NCI-H510A treated with DMSO at 0.1 percent for 48 hours (cell line): ENCODE measurements around the gene ENPP7.

Source experiments
- DNase-seq: peaks from one replicate; lab custom pipeline; 2025; lab: John Stamatoyannopoulos, UW

Gene ENPP7

DNA sequence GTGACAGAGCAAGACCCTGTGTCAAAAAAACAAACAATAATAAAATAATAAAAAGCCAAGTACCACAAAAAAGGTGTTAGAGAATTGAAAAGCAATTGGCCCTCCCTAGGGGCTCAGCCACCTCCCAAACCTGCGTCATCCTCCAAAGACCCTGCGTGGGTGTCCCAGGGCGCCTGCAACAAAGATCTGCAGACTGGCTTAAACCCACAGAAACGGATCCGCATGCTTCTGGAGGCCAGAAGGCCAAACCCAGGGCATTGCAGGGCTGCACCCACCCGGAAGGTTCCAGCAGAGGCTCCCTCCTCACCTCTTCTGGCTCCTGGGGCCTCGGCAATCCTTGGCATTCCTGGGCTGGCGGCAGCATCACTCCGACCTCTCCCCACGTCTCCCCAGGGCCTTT is 1.5 kb downstream of the ENPP7 start:
- DNase-seq: no peak

DNA sequence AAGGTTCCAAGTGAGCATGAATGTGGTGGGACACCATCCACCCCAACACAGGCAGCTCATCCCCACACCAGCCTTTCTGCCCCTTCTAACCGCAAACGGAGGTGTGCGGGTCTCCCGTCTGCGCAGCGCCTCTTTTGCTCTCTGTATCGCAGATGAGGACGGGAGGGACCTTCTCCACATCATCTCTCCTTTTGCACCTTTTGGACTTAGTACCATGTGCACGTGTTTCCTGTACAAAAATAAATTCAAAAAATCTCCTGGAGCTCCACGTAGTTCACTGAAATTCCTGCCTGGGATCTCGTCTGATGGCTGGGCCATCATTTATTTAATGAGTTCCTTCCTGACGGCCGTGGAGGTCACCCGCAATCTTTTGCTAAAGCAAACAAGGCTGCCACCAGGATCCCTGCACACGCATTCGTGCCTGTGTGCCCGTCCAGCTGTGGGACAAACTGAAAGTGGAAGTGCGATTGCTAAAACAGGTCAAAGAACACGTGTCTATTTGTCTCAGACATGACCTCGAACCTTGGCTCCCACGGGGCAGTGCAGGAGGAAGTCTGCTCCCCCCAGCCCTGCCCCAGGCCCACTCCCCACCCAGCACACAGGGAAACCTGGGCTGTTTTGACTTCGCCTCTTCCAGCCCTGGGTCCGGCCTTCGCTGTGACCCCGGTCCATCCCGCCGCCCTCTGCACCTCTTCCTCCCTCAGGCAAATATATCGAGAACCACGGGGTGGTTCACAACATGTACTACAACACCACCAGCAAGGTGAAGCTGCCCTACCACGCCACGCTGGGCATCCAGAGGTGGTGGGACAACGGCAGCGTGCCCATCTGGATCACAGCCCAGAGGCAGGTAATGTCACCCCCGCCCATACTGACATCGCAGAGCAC is 2.3 kb downstream of the ENPP7 start:
- DNase-seq: no peak

DNA sequence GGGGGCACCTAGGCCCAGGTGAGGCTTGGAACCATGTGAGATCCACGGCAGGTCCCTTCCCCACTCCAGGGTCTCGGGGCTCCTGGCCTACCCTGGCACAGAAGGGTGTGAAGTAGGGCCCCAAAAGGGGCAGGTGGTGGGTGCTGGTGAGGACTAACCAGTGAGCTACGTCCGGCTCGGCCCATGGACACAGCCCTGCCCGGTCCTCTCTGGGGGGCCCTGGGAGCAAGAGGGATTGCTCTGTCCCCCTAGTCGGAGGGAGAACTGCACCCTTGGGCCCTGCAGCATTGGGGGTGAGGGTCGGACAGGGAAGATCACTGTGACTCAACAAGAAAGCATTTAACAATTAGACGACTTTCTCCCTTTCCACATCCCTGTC is 2.9 kb downstream of the ENPP7 start:
- no peak for DNase-seq

DNA sequence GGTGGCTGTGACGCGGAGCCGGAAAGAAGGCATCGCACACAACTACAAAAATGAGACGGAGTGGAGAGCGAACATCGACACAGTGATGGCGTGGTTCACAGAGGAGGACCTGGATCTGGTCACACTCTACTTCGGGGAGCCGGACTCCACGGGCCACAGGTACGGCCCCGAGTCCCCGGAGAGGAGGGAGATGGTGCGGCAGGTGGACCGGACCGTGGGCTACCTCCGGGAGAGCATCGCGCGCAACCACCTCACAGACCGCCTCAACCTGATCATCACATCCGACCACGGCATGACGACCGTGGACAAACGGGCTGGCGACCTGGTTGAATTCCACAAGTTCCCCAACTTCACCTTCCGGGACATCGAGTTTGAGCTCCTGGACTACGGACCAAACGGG is 4.4 kb downstream of the ENPP7 start:
- no peak for DNase-seq

DNA sequence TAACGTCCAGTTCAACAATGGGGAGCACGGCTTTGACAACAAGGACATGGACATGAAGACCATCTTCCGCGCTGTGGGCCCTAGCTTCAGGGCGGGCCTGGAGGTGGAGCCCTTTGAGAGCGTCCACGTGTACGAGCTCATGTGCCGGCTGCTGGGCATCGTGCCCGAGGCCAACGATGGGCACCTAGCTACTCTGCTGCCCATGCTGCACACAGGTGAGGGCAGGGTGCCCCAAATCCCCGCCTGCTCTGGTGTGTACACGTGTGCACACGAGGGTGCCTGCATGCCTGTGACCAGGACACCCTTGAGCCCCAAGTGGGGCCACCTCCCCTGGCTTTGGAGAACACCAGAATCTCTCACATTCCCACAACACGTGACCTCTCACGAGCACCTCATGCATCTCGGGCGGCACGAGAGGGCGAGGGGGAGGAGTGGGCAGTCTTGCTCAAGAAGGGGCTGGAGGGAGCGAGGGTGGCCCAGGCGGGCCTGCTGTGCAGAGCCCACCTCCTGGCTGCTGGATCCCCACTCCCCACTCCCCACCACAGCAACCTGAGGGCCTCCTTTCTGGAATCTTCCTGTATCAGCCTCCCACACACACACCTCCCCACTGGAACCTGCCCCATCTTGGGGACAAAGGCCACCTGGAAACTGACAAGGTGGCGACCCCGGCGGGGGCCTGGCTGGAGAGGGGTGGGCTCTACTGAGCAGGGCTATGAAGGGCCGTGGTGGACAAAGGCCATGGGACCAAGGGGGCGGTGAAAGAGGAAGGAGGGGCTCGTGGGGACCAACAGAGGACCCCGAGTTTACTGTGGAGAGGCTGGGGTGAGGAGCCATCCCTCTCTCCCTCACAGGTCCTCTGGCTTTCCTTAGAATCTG is 6.5 kb downstream of the ENPP7 start:
- no peak for DNase-seq

DNA sequence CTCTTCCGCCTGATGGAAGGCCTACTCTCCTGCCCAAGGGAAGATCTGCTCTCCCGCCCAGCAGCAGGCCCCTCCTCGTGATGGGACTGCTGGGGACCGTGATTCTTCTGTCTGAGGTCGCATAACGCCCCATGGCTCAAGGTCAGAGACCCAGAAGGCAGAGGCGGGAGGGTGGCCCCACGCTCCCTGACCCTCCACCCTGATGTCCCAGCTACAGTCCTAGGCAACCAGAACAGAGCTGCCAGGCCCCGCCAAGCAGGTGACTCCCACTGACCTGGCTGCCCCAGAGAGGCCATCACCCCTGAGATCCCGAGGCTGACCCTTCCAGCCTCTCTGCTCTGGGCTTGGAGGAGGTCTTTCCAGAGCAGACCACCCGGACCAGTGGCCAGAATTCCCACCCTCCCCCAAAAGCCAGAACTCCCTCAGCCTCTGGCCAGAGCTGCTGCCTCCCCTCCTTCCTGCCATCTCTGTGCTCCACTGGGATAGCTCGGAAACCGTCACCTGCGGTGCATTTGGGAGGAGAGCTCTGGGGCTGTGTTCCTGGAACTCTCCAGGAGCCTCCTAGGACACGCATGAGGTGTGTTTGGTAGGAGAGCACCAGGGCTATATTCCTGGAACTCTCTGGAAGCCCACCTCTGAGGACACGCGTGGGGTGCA is 7.3 kb downstream of the ENPP7 start:
- no peak for DNase-seq

DNA sequence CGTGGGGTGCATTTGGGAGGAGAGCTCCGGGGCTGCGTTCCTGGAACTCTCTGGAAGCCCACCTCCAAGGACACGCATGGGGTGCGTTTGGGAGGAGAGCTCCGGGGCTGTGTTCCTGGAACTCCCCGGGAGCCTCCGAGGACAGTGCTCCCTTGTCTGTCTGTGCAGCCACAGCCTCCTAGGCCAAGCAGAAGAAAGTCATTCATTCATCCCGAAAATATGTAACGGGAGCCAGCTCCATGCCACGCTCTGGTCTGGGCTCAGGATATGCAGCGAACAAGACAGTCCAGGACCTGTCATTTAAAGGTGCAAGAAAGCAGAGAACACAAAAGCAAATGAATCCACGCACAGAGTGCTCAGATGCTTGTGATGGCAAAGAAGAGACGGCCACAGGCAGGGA is 7.9 kb downstream of the ENPP7 start:
- no peak for DNase-seq

DNA sequence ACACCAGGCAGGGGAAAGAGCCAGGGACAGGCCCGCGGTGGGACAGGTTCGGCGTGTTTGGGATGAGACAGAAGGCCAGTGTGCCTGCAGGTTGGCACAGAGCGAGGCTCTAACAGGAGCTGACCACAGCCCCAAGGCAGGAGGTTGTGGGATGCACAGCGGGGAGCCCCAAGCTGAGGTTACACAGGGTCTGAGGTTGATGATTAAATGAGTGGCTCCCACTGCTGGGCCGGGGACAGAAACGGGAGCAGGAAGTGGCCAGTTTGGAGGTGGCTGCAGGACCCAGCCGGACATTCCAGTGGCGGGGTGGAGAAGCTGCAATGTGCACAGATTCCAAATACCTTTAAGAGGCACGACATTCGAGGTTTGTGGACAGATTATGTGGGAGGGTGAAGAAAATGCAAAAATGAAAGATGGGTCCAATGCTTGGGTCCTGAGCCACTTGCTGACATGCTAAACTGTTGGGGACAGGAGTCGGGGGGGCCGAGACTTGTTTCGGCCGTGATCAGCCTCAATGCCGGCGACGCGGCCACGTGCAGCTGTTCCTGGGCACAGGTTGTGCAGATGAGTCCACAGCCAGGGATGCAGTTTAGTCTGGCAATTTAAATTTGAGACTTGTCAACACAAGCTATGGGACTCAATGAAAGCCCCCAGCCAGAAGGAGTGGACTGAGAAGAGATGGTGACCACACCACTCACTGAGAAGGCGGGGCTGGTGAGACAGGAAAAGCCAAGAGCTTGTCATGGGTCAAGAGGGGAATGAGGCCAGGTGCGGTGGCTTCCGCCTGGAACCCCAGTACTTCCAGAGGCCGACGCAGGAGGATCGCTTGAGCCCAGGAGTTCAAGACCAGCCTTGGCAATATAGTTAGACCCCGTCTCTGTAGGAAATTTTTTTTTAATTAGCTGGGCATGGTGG is 8.7 kb downstream of the ENPP7 start:
- no peak for DNase-seq

DNA sequence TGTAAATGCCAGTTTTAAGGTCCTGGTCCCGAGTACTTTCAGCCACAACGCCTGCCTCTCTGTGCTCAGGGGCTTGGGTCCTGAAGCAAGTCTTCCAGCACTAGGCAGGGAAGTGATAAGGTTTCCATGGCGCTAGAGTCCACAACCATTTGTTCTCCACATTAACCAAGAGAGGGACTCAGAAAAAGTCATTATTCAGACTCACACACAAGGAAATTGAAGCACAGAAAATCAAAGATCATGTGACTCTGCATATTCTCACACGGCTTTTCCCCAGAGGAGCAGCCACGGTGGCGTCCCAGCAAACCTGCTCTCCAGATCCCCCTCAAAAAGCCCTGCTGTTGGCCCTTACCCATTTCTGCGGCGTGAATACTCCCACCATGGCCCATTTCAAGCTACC is 9.7 kb downstream of the ENPP7 start:
- no peak for DNase-seq

DNA sequence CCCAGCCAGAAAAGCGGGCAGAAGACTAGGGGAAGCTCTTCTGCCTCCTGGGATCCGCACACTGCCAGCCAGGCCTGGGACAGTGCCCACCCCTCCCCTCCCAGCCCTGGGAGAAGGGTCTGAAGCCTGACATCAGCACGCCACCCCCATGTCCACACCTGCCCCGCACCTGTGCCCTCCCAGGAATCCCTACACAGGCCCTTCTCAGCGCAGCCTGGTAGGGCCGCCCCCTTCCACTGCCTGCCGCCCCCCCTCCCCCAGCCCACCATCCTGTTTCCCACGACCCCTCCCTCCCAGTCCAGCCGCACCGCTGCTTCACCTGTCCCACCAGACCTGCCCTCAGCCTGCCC is 10.6 kb downstream of the ENPP7 start:
- DNase-seq: no peak

DNA sequence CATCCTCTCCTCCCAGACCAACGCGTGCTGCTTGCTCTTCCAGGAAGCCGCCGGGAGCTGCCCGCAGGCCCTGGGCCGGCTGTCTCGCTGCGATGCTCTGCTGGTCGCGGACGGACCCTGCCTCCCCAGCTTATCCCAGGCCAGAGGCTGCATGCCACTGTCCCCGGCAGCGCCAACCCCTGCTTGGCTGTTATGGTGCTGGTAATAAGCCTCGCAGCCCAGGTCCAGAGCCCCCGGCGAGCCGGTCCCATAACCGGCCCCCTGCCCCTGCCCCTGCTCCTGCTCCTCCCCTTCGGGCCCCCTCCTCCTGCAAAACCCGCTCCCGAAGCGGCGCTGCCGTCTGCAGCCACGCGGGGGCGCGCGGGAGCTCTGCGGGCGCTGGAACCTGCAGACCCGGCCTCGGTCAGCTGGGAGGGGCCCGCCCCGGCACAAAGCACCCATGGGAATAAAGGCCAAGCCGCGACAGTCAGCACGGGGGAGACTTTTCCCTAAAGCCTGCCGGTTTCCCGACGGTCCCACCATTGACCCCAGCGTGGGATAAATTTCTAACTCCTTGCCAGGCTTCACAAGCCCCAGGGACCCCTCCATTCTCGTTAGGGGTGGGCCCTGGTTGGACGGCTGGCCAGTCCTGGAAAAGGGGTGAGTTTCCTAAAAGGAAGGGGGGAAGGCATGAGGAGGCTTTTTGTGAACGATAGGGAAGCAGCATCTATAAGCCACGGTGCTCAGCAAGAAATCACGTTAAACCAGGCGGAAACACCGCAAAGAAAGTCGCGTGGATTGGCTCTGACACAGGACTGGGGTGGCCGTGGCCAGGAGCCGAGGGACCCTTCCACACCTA is 11.2 kb downstream of the ENPP7 start:
- DNase-seq: peak; percentile 76

DNA sequence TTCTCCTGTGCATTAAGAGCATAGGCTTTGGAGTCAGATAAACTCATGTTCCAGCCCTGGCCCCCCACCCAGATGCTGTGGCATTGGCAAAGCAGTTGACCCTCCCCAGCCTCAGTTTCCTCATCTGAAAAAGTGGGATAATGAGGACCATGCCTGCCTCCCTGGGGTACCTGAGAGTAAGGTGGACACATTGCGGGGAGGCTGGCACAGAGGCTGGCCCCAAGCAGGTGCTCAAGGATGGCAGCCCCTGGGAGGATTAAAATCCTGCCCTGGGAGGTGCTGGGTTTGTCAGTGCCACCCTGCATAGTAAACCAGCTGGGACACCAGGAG is 11.8 kb downstream of the ENPP7 start:
- DNase-seq: no peak

DNA sequence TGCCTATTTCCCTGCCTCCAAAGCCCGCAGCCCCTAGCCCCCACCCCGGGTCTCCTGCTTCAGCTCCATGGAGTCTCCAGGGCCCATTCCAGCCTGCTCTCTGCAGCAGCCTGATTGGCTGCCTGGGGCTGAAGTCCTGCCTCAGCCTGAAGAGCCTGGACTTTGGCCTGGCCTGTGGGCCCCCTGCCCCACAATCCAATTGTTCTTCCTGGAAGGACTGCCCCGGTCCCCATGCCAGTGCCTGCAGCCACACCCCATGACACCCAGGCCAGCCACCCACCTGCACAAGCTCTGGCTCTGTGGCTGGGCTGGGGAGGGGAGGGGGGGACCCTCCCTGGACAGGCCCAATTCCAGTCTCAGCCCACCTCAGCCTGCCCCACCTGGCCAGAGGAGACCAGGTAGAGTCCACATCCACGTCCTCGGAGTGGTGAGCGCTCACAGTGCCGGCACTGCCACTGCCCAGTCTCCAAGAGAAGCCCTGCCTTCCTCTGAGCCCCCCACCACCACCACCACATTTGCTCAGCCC is 12.3 kb downstream of the ENPP7 start:
- DNase-seq: no peak

DNA sequence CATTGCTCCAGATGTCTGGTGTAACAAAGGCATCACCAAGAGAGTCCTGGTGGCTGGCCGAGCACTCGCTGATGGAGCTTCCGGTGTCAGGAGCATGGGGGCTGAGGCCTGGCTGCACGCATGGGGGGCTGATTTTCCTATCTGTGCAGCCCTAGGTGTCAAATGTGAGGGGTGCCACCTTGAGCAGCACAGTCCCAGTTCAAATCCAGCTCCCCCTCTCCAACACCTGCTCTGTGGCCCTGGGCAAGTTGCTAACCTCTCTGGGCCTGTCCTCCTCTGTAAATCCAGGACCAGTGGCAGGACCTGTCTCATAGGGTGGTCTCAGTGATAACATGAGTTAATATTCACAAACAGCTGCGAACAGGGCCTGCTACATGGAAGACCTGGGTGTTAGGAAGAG is 12.9 kb downstream of the ENPP7 start:
- no peak for DNase-seq

DNA sequence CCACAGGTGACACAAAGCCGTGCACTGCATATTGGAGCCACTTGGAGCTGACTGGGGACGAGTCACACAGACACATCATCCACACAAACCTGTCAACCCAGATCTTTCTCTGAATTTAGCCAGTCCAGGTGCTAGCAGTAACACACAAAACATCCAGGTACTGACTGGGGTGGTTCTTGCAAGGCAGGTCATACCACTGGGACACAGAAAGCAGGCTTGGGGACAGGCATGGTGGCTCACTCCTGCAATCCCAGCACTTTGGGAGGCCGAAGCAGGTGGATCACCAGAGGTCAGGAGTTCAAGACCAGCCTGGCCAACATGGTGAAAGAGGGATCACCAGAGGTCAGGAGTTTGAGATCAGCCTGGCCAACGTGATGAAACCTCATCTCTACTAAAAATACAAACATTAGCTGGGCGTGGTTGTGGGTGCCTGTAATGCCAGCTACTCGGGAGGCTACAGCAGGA is 14.9 kb downstream of the ENPP7 start:
- no peak for DNase-seq

DNA sequence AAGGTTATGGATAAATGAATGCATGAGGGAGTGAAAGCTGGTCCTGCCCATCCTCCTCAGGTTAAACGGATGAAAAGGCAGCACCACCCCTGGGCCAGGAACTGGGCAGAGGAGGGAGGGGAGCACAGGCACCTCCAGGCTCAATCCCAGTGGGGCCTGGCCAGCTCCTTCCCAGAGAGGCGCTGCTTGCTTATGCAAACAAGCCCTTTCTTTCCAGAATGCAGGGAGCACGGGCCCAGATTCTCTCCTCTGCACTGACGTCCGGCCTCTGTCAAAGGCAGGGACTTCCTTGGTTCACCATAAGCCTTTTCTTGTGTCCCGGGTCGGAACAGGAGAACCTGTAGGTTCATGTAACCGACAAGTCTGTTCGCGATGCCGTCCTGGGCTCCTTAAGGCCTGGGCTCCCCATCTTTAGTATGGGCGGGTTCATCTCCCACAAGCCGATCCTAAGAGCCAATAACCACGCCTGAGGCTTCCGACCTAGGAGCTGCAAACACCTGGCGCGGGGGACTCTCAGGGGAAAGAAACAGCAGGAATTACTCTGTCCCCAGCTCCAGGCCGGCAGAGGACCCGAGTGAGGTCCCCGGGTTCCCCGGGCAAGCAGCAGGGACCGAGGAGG is 16.3 kb downstream of the ENPP7 start:
- DNase-seq: no peak

DNA sequence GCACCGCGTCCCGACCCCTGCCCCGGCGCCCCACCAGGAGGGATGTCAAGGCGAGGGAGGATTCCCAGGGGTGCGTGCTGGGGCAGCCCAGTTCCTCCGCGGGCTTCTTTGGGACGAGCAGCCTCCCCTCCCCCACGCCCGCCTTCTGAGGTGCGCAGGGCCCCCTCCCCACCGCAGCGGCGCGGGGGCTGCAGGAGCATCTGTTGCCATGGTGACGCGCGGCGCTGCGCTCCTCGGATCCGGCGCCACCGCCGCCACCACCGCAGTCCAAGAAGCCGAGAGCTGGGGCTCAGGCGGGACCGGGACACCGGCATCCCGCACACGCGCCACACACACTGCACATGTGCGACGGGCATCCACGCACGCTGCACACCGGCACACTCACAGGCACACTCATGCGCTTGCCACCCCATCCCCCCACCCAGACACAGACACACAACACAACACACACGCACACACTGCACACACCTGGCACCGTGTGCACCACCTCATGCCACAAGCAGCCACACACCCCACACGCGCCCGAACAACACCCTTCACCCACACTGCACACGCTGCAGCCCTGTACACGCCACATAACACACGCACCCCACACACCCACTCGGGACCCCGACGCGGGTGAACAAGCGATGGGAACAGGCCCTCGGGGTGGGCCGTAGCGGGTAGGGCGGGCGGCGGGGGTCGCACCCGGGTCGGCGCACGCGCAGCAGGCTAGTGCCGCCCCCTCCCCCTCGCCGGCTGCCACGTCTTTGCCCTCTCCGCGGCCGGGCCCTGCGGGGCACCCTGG is 17.0 kb downstream of the ENPP7 start:
- no peak for DNase-seq

DNA sequence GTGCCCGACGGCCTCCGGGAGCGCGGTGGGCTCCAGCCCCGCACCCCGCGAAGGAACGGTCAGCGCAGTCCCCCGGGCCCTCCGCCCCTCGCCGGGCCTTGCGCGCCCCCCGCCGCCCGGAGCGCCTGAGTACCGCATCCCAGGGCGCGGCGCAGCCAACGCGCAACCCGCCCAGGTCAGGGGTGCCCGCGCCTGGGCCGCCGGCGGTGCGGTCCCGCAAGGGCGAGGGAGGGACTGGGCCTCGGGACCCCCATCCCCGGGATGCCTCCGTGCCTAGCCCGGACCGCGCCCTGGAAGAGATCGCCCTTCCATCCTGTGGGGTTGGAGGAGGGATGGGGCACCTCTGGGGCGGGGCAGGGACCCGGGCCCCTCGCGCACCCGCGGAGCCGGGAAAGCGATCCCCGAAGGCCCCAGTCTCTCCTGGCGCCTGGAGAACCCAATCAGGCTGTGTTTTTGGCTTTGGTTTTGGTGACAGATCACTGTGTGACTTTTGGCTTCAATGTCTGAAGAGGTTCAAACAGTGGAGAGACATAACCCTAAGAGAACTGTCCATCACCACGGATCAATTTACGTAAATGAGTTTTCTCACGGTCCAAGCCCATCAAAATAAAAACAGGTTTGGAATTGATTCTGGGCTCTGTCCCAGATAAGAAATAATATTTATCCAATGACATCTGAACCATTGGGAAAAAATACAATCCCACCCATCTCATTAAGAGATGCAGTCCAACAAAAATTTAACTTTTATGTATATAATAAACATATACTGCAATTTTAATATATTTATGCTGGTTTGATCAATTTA is 17.8 kb downstream of the ENPP7 start:
- no peak for DNase-seq
